H54 (cell line): ENCODE measurements around the gene ZCCHC24.
"Not testable (repeated sequence)": the region's sequence is repeated elsewhere in the genome, so short reads cannot be mapped to it uniquely, and the experiment has no call there.

ENCODE experiments used
- DNase-seq: peaks from one replicate; pipeline ENCODE4 v3.0.0; 2011; ENCODE audit warnings: low spot score, mixed read lengths; ENCODE audit not compliant: insufficient read length
- FAIRE-seq: peaks from 3 replicates; lab custom pipeline; 2011; peaks lifted over from hg19 to GRCh38; lab: Jason Lieb, UNC
- POLR2A ChIP-seq: IDR thresholded peaks from 2 replicates; pipeline ENCODE4 v1.6.1; 2011; ENCODE audit warnings: low read depth, mild to moderate bottlenecking, low read length

The ZCCHC24 gene

DNA sequence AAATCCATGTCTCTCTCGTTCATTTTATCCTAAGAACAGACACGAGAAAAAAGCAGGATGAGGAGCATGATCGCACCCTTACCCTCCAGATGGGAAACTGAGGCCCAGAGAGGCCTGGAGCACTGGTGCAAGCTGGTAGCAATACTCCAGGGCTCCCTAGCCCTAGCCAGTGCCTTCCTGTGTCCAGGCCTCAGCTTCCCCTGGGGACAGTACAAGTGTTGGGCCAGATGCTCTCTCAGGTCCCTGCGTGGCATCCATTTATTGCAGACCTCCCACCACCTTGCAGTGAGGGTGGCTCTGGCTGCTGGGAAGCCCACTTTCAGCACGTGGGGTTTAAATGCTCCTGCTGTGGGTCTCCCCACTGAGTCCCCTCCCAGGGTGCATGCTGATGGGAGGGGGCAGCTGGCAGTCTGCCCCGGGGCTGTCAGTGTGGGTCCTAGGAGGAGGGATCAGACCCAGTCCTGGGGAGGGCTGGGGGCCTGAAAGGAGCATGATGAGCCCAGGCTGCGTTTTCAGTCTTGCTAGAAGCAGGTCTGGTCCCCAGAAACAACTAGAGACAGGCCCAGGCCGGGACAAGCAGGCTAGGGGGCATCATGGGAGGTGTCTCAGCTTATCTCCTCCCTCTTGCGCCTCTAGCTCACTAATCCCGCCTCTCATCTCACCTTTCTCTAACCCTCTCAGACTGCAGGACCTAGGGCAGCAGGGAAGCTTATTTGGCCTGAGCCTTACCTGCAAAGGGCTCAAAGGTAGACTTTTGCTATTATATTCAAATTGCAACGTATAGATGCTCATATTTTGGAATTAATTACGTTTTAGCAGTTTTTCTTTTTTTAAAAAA is 98.8 kb downstream of the ZCCHC24 start:
- no peak for FAIRE-seq
- no peak for DNase-seq
- TF ChIP-seq POLR2A = no peak

DNA sequence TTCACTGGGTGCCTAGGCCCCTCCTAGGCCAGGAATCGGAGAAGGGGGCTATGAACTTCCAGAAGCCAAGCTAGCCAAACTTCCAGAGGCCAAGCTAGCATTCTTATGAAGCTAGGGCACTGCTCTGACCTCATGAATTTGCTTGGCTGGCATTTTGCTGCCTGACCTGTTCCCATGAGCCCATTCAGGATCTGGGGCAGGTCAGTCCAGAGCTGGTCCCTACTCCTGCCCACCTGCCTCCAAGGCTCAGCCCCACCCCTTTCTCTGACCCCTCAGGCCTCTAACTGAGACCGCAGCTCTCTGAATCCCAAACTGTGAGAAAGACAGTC is 99.4 kb downstream of the ZCCHC24 start:
- TF ChIP-seq POLR2A = no peak
- DNase-seq (no peak), FAIRE-seq (no peak)

DNA sequence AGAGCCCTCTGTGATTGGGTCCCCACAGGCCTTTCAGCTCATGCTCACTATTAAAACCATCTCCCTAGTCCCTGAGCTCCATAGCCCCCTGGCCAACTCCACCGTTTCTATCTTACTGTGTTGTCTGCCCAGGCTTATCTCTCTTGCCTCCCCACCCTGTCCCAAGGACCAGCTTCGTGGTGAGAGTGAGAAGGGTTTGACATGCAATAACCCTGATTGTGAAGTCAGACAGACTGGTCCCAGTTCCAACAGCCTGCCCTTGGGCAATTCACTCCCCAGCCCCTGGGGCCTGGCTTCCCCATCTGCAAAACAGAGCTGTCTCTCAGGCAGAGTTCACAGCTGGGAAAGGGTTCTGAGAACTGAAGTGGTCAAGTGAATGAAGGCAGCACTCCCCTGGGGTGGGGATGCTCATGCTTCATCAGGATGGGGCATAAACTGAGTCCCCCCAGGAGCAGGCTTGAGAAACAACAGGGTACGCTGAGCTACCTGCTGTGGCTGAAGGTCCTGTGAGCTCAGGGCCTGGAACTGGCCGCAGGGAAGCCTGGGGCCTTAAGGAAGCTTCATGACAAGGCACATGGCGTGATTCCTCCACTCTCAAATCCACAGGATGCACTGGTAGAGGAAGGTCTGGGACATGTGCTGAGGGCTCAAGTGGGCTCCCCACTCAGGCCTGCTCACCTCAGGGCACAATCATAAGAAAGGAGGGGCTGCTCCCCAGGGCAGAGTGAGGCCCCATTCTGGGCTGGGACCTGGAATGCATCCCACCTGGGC is 100.0 kb downstream of the ZCCHC24 start:
- TF ChIP-seq POLR2A = no peak
- DNase-seq (no peak), FAIRE-seq (no peak)

DNA sequence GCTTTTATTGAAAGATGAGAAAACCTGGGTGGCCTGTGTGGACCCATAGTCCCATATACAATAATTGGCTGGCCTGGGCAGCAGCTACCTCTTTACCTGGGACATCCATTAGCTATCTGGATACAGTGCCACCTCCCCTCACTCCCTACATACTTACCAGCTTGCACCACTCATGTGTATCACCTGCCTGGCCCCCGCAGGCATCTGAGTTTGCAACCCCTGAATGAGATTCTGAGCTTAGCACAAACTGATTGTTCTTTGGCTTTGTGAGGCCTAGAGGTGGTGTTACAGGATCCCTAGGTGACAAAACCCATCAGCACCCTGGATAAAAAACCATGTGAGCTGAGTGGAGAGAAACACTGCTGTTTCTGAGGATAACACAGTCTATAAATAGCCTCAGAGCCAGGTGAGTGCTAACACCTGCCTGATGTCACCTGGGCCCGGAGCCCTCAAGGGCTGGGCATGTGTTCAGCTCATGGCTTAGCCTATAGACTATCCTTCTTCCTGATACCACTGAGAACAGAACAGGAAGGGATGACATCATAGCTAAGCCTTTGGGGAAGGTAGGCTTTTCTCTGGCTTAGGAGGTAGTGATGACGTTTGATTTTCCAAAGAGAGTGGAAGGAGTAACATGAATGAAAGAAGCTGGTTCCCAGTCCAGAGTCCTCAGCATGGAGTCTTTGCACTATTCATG is 100.8 kb downstream of the ZCCHC24 start:
- TF ChIP-seq POLR2A = no peak
- DNase-seq = no peak
- FAIRE-seq = no peak

DNA sequence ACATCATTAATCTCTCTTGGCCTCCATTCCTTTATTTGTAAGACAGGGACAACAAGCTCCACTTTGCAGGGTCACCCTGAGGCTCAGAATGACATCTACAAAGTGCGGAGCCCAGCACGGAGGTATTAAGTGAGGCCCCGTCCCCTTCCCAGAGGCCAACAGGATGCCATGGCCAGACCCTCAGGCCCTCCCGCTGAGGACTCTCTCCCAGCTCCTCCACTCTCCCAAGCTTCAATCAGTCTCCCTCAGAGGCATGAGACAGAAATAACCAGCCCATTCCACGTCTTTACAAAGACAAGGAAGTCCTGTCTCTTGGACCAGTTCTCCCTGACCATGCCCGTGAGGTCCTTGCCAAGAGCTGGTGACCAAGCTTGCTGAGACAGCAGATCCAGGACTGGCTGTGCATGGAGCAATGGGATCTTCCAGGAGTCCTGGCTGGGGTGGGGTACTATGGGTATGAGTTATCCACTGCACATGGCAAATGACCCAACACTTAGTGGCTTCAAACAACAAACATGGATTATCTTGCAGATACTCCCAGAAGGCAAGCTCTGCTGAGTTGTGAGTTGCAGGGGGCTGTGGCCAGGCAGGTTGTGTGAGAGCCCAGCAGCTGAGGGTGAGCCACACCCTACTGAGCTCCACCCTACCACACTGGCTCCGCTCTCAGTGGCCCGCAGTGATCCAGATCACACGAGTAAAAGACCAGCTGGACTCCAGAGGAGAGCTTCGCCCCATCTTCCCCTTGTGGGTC is 102.4 kb downstream of the ZCCHC24 start:
- TF ChIP-seq POLR2A = no peak
- DNase-seq (no peak), FAIRE-seq (no peak)

DNA sequence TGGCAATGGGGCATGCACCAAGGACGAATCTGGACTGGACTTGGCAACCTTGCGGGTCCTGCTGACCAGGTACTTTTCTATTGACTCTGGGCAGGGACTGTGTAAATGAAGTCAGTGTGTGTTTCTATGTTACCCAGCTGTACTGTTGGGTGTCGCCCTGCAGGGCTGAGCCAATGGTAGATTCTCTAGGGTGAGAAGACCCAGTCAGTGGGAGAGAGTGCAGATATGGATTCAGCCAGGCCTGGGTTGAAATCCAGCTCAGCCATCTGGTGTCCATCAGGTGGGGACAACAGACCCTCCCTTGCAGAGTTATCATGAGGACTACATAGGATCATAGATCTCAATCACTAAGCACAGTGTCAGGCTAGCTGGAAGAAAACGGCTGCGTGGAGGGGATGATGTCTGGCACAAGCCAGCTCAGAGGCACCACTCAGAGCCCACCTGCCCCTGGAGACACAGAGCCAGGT is 103.1 kb downstream of the ZCCHC24 start:
- TF ChIP-seq POLR2A = no peak
- DNase-seq (no peak), FAIRE-seq (no peak)

DNA sequence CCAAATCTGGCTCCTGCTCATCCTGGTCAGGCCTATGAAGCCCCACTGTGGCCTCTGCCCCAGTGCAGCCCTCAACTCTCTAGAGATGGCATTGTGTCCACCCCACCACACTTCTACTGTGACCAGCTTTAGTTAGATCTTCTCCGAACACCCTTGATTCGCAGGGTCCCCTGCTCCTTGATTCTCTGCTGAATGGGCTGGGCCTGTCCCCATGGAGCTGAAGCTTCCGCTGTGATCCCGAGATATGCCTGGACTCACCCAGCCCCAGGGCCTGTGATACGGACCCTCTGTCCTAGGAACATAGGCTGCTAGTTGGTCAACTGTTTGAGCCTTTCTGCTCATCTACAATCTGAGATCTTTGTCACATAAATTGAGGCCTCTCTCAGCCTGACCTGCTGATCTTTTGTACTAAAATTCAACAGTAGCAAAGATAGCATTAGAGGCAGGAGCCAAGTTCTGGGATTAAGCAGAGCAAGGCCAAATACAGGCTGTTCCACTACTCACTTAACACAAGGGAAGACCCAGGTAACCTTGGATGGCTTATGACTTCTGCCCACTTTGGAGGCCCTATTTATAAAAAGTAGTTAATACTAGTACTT is 104.7 kb downstream of the ZCCHC24 start:
- no peak for FAIRE-seq
- DNase-seq = no peak
- TF ChIP-seq POLR2A = no peak

DNA sequence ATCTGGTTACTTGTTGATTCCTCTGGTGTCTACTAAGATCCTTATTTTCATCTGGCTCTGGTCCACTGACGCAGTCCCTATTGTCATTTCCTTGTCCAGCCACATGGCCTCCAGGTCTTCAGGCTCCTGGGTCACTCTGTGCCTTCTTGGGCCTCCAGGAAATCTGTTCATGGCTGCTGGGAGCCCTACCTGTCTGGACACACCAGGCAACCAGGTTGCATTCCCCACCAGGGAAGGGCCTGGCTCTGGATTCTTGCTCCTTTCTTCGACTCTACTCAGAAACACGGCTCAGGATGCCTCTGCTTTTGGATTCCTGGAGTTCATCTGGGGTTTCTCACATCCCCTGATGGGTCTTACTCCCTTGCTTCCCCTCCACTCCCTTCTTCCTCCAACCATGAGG is 106.2 kb downstream of the ZCCHC24 start:
- FAIRE-seq = no peak
- DNase-seq = no peak

DNA sequence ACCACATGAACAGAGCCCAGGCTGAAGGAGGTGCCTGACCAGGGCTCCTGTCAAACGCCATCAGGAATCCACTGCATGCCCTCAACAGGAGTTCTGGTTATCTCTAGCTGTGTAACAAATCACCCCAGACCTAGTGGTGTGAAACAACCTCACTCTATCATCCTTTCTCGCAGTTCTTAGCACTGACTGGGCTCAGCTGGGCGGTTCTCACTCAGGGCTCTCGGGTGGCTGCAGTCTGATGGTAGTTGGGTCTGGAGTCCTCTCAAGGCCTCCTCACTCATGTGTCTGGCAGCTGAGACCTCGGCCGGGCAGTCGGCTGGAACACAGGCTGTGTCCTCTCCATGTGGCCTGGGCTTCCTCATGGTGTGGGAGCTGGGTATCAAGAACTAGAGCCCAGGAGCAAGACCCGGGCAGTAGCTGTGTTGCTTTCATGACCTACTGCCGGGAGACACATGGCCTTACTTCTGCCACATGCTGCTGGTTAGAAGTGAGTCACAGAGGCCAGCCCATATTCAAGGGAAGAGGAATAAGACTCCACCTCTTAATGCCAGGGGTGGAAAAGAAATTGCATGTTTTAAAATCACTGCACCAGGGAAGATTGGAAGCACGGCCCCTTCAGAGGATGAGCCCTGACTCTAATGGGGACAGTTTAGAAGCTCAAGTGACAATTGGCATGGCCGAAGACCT is 107.5 kb downstream of the ZCCHC24 start:
- not testable (repeated sequence) for FAIRE-seq, DNase-seq

More for the DNA sequence above, 106.2 kb downstream of the ZCCHC24 start:
- no peak for TF ChIP-seq POLR2A

DNA sequence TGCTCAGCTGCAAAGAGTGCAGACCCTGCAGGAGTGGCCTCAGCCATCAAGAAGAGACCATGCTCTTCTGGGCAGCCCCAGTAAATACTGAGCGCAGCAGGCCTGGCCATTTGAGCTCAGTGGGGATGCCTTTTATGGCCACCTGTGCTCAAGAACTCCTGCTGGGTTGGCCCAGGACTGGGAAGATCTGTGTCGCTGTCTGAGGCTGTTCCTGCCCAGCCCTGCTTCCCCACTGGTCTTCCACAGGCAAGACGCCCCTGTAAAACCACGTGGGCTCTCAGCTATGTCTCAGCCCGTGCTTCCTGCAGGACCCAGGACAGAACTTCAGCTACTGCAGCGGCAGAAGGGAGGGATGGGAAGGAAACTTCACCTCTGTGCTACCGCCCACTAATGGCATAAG is 108.7 kb downstream of the ZCCHC24 start:
- FAIRE-seq (no peak), DNase-seq (no peak)
- no peak for TF ChIP-seq POLR2A

DNA sequence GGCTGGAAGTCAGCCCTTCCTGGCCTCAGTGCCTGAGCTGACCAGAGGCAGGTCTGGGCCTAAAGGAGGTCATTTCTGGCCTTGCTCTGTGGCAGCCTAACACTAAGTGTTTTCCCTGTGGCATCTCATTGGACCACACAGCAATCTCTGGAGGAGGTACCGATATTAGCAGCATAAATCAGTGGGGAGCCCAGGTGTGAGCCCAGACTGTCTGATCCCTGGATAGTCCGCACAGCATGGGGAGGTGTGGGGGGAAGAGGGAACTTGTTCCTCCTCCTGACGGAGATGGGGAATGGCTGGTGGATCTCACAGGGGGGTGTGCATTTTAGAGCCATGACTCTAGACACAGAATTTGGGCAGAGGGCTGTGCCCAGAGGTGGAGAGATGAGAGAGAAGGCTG is 109.1 kb downstream of the ZCCHC24 start:
- DNase-seq = no peak
- TF ChIP-seq POLR2A = no peak
- no peak for FAIRE-seq

DNA sequence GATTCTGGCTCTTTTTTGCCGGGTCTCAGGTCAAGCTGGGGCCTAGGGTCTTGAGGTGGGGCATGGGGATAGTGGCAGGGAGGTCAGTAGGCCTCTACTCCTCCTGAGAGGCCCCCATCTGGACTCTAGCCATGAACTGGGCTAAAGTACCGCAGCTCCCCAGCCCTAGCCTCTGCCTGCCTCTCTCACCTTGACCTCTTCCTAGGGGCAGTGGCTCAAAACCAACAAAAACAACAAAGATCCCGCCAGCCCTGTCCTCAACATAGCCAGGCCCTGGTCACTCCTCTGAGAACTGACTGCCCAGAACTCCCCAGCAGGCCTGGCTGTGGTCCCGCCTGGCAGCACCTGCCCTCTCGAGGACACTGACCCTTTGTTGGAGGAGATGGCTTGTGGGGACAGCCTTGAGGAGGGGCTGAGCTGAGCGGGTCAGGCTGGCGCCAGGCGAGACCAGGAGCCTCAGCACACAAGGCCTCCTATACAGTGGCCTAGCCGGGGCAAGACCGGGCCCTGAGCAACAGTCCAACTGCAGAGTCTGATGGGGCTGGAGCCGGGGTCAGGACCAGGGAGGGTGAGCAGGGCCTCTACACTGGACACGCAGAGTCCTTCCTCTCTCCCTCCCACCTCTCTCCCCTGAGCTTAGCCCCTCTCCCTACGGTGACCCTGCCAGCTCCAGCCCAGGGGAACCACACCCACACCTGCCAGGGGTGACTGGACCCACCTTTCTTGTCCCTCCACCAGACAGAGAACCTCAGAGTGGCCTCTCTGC is 109.8 kb downstream of the ZCCHC24 start:
- DNase-seq = no peak
- FAIRE-seq = no peak
- TF ChIP-seq POLR2A = no peak
